Spinal cord (tissue), 10 donors: ENCODE data around the gene RTN4R. TPM values are rescaled to one million over a fixed set of nuclear protein-coding genes. Genes with fewer than 3 reads are reported as not detected.

Experiments used
- DNase-seq, 6 donors: peaks; one replicate each; pipeline versions ENCODE4 v3.0.0 to v3.0.0-alpha.2; 2013 to 2015; ENCODE audit warnings: low spot score in 6 of 6, low read depth in 4 of 6
- H3K27ac ChIP-seq: one replicate; pipeline ENCODE4 v1.5.1; 2013; ENCODE audit warnings: low read depth, low read length, control low read depth
- H3K27me3 ChIP-seq: one replicate; pipeline ENCODE4 v1.6.1; 2013; ENCODE audit warnings: low read length; ENCODE audit not compliant: control insufficient read depth, insufficient read depth
- H3K36me3 ChIP-seq: one replicate; pipeline ENCODE4 v1.6.1; 2013; ENCODE audit warnings: low read length; ENCODE audit not compliant: control insufficient read depth, insufficient read depth
- H3K4me1 ChIP-seq: one replicate; pipeline ENCODE4 v1.6.1; 2013; ENCODE audit warnings: low read length; ENCODE audit not compliant: control insufficient read depth, insufficient read depth
- H3K4me3 ChIP-seq: one replicate; pipeline ENCODE4 v1.5.1; 2013; ENCODE audit warnings: low read depth, low read length, control low read depth
- H3K9me3 ChIP-seq: one replicate; pipeline ENCODE4 v1.6.1; 2013; ENCODE audit warnings: low read length; ENCODE audit not compliant: control insufficient read depth, insufficient read depth
- WGBS: methylation state at CpG from one replicate; pipeline ENCODE4 v1.1.5; 2013; ENCODE audit warnings: missing lambda C conversion rate; ENCODE audit not compliant: insufficient coverage; 5-methylcytosine and 5-hydroxymethylcytosine counted together
- polyA plus RNA-seq, 2 donors: library from polyadenylated mRNA; unstranded; fragments of 120-200 nt; gene quantifications; one replicate each; pipeline ENCODE4 v1.2.1, GENCODE V29; 2013; ENCODE audit not compliant: insufficient read length in 2 of 2
- total RNA-seq, 2 donors: library from RNA; depleted of rRNA in 1 of 2; stranded (reverse); fragments of 120-200 nt in 1 of 2; fragments of >200 nt in 1 of 2; gene quantifications; one replicate each; pipeline versions ENCODE4 v1.2.3 to v1.2.4, GENCODE V29; 2013 to 2014
- donor health status: healthy.

The RTN4R gene
- total and polyA plus RNA-seq, 4 donors, result 5.4 to 25.9 (median 16.6) TPM

DNA sequence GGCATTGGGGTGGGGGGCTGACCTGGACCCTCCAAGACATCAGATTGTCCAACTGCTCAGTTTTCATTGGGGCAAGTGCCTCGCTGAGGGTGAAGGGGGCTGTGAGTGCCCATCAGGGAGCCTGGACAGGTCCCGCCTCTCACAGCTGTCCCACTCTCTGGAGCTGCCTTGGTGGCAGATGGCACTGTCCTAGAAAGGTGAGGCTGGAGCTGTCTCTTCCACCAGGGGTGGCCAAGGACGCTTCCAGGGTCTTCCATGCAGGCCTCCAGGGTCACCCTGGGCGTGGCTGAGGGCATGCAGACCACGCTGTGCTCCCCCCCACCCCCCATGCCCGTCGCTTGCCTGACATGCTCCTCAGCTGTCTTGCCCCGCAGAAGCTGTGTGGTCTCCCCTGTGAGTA is 63.8 kb downstream of the RTN4R start:
- Histone ChIP-seq H3K27ac (no peak overlapping the region), H3K27me3 (no peaks in the 10 kb centered on the region), H3K4me1 (peaks cover 50% of the 10 kb centered on the region), H3K4me3 (no peak overlapping the region), H3K36me3 (peaks cover 2% of the 10 kb centered on the region), H3K9me3 (no peaks in the 10 kb centered on the region)
- 73% methylated on average over 5 of the region's 8 CpGs for WGBS
- DNase-seq, result no peak

GRCh38 chr22:20203552-20204201 is 64.4 kb downstream of the RTN4R start:
- Histone ChIP-seq H3K4me3 (no peak overlapping the region), H3K27ac (no peak overlapping the region), H3K27me3 (no peaks in the 10 kb centered on the region), H3K36me3 (peaks cover 2% of the 10 kb centered on the region), H3K4me1 (peaks cover 54% of the 10 kb centered on the region), H3K9me3 (no peaks in the 10 kb centered on the region)
- WGBS, result 62% methylated on average over 9 of the region's 11 CpGs
- DNase-seq, result no peak

DNA sequence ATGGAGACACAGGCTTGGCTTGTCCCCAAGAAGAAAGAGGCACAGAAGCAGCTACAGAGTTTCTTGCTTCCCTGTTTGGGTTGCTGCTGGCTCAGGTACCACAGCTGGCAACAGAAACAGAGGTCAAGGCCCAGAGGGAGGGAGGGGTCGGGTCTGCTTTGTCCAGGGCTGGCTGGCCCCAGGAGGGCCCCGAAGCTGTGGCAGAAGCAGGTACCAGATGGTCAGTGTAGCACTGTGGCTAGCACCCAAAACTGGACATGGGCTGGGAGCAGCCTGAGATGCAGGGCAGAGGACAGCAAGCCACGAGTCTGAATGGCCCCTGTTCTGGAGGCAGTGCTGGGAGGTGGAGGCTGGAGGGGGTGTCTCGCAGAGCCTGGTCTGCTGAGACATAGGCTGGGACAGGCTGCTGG is 65.0 kb downstream of the RTN4R start:
- Histone ChIP-seq H3K36me3 (peaks cover 2% of the 10 kb centered on the region), H3K27me3 (no peaks in the 10 kb centered on the region), H3K4me3 (no peak overlapping the region), H3K9me3 (no peaks in the 10 kb centered on the region), H3K4me1 (peaks cover 59% of the 10 kb centered on the region), H3K27ac (no peak overlapping the region)
- whole genome bisulfite sequencing, result 52% methylated on average over 4 of the region's 4 CpGs
- DNase-seq, result no peak

DNA sequence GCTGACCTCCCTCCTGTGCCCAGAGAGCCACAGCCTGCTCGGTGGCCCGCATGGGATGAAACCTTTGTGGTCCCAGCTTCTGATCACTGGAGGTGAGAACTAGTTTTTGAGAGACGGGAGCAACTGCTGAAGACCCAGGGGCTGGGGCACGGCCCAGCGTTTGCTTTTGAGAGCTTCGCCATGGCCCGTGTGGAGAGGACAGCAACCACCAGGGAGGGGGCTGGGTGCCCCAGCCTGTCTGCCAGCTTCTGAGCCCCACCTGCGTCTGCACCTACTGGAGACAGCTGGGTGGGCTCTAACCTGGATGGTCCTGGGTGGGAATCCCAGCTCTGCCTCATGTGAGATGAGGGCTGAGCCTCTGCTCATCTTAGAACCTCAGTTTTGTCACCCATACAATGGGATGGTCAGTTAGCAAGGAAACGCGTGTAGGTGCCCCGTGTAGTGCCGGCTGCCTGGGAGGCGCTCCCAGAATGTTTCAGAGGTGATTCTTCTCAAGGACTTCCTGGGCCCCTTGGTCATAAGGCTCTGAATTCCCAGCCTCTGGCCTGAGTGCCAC is 66.2 kb downstream of the RTN4R start:
- no peak overlapping the region for H3K27ac ChIP-seq
- WGBS, result 81% methylated on average over 13 of the region's 13 CpGs
- no peak for DNase-seq

DNA sequence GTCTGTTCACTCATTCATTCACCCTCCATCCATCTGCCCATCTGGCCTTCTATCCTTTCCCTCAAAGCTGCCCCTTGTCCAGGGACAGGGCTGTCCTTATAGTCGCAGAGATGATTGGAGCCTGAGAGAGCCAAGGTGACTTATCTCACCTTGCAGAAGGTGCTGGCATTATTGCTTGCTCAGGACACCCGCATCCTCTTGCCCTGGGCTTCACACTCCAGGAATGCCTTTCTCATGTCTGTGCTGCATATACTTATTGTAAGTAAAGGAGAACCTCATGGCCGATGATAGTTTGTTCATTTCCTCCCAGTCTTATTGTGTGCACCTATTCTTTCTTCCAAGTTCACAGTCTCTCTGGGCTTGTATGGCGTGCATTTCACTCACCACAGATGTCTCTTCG is 68.2 kb downstream of the RTN4R start:
- H3K27ac ChIP-seq, result no peak overlapping the region
- H3K4me3 ChIP-seq, result no peak overlapping the region
- no peak for DNase-seq
- peaks cover 2% of the 10 kb centered on the region for H3K36me3 ChIP-seq
- no peaks in the 10 kb centered on the region for H3K9me3 ChIP-seq
- no peaks in the 10 kb centered on the region for H3K27me3 ChIP-seq
- 100% methylated on average over 2 of the region's 5 CpGs for WGBS
- H3K4me1 ChIP-seq, result peaks cover 38% of the 10 kb centered on the region

More for the DNA sequence above, 66.2 kb downstream of the RTN4R start:
- Histone ChIP-seq H3K9me3 (no peaks in the 10 kb centered on the region), H3K36me3 (peaks cover 2% of the 10 kb centered on the region), H3K4me1 (peaks cover 59% of the 10 kb centered on the region), H3K27me3 (no peaks in the 10 kb centered on the region), H3K4me3 (no peak overlapping the region)

GRCh38 chr22:20199413-20199842 is 68.7 kb downstream of the RTN4R start:
- Histone ChIP-seq H3K4me3 (no peak overlapping the region), H3K4me1 (peaks cover 34% of the 10 kb centered on the region), H3K27ac (no peak overlapping the region), H3K27me3 (no peaks in the 10 kb centered on the region), H3K36me3 (no peaks in the 10 kb centered on the region), H3K9me3 (no peaks in the 10 kb centered on the region)
- no peak for DNase-seq
- 100% methylated on average over 1 of the region's 1 CpG for WGBS

DNA sequence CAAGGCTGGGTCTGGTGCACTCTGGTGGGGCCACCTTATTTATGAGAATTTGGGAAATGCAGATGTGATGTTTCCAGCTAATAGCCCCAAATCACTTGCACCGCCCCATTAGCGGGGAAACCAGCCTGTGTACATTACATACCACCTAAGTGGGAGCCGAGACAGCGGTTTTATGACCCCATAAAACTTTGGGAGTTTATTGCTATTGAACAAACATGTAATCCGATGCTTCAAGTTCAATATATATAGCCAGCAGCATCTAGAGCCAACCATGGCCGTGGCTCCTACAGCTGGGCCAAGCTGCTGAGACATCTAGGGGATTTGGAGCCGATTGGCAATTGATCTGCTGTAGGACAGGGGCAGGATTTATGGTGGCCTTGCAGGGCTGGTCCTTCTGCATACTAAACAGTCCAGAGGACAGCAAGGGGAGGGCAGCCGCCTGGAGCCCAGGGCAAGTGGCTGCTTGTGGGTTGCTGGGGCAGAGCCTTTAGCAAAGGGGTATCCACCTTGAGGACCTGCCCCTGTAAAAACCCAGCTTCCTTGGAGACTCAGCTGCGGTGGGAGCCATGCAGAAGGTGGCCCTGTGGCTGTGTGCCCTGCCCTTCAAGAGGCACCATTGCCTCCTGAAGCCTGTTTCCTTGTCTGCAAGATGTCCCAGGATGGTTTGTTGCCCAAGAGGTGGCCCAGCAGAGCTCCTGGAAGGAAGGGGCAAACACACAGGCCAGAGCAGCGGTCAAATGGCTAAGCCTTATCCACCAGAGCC is 69.4 kb downstream of the RTN4R start:
- peak in 1 of 6 donors; percentile 55 for DNase-seq
- H3K27me3 ChIP-seq, result no peaks in the 10 kb centered on the region
- WGBS, result 68% methylated on average over 6 of the region's 10 CpGs
- H3K4me3 ChIP-seq, result no peak overlapping the region
- peaks cover 27% of the 10 kb centered on the region for H3K4me1 ChIP-seq
- no peaks in the 10 kb centered on the region for H3K9me3 ChIP-seq
- H3K27ac ChIP-seq, result no peak overlapping the region
- H3K36me3 ChIP-seq, result no peaks in the 10 kb centered on the region

DNA sequence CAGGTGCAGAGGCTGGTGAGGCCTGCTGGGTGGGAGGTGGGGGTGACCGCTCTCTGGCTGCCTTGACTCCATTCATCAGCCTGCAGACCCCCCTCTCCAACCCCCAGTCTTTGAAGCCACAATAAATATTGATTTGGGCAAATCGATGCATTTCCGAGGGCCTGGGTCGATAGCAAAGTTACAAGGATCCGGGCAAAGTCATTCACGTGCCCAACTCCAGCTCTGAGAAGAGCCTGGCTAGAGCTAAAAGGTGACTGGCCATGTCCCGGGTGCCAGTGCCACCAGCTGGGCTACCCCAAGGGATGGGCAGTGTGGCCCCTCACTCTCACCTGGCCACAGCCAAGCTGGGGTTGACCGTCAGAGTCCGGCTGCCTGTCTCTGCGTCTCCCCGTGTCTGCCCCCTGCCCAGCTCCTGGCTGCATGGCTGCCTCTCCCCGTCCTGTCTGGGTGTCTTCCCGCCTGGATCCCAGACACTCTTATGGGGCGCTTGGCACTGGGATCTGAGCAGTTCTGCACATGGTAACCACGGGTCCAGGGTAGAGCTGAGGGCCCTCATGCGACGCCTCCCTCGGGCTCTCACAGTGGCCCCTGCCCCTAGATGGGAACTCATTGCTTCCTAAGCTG is 70.6 kb downstream of the RTN4R start:
- DNase-seq, result no peak
- peaks cover 21% of the 10 kb centered on the region for H3K4me1 ChIP-seq
- H3K27ac ChIP-seq, result no peak overlapping the region
- no peaks in the 10 kb centered on the region for H3K9me3 ChIP-seq
- no peak overlapping the region for H3K4me3 ChIP-seq
- WGBS, result 73% methylated on average over 17 of the region's 18 CpGs
- H3K36me3 ChIP-seq, result no peaks in the 10 kb centered on the region
- no peaks in the 10 kb centered on the region for H3K27me3 ChIP-seq

- Histone ChIP-seq H3K4me1 (peaks cover 20% of the 10 kb centered on the region), H3K27me3 (no peaks in the 10 kb centered on the region), H3K9me3 (no peaks in the 10 kb centered on the region), H3K4me3 (no peak overlapping the region), H3K36me3 (no peaks in the 10 kb centered on the region), H3K27ac (no peak overlapping the region)
- DNase-seq, result no peak
- WGBS, result 67% methylated on average over 19 of the region's 19 CpGs
Observed at GRCh38 chr22:20196094-20196842, 71.8 kb downstream of the RTN4R start.
